Measurements from ENCODE around the gene CSF3.

GRCh38 chr17:40065769-40066510 lies 50.7 kb downstream of the CSF3 start:
- TF ChIP-seq CTCF (IDR thresholded peaks at IDR 0.05) = no peak
- TF ChIP-seq E2F4 (CRISPR knock-in tag; IDR thresholded peaks at IDR 0.05; ENCODE audit: borderline replicate concordance, low read depth) = no peak
- TF ChIP-seq GRHL2 (CRISPR knock-in tag; IDR thresholded peaks at IDR 0.05; ENCODE audit: insufficient replicate concordance, severe bottlenecking) = no peak
- no peak for TF ChIP-seq ATF3 (CRISPR knock-in tag; conservative IDR thresholded peaks at IDR 0.05)
- TF ChIP-seq TEAD4 (CRISPR knock-in tag; IDR thresholded peaks at IDR 0.05) = no peak
- no peak for TF ChIP-seq E2F5 (CRISPR knock-in tag; IDR thresholded peaks at IDR 0.05)
- no peak for TF ChIP-seq MAX (CRISPR knock-in tag; IDR thresholded peaks at IDR 0.05)
